Progenitor cell of endocrine pancreas (in vitro differentiated cells): ENCODE measurements around the gene CRYBA2. TPM values are rescaled to one million over a fixed set of nuclear protein-coding genes. Genes with fewer than 3 reads are reported as not detected.

Experiments used
- DNase-seq: peaks from one replicate; pipeline ENCODE4 v3.0.0; 2021; ENCODE audit warnings: low spot score; ENCODE audit not compliant: unreplicated experiment
- H3K27ac Mint-ChIP-seq: 2 replicates; pipeline ENCODE4 v1.8.0; 2021; ENCODE audit warnings: mild to moderate bottlenecking, moderate library complexity, mixed read lengths
- H3K27me3 Mint-ChIP-seq: 2 replicates; pipeline ENCODE4 v1.8.0; 2021; ENCODE audit warnings: mixed read lengths
- H3K36me3 Mint-ChIP-seq: 2 replicates; pipeline ENCODE4 v1.8.0; 2022; ENCODE audit warnings: mixed read lengths; ENCODE audit not compliant: insufficient read depth
- H3K4me1 Mint-ChIP-seq: 2 replicates; pipeline ENCODE4 v1.8.0; 2021; ENCODE audit warnings: low read depth, mixed read lengths
- H3K4me3 Mint-ChIP-seq: 2 replicates; pipeline ENCODE4 v1.8.0; 2021; ENCODE audit warnings: low read depth, mild to moderate bottlenecking, moderate library complexity, mixed read lengths
- H3K9me3 Mint-ChIP-seq: 2 replicates; pipeline ENCODE4 v1.8.0; 2021; ENCODE audit warnings: low read depth, mixed read lengths
- microRNA-seq: library from miRNA; unstranded; fragments of <30 nt; microRNA quantifications from one replicate; pipeline ENCODE4 v1.1.0, GENCODE V29; 2020; ENCODE audit warnings: borderline number of aligned reads; ENCODE audit not compliant: unreplicated experiment
- total RNA-seq: library from RNA; stranded (reverse); gene quantifications from 2 replicates; pipeline ENCODE4 v1.2.1, GENCODE V29; 2021
- TF ChIP-seq, protein P1 (sequence below): fragments of 200-600 bp; sonication (generic); IDR thresholded peaks from one replicate; pipeline ENCODE4 v1.5.0; 2021; ENCODE audit warnings: antibody characterized with exemption, mild to moderate bottlenecking; ENCODE audit not compliant: unreplicated experiment

CRYBA2 gene
- total RNA-seq, 1 donor from 2014 or later: 30.1 TPM

DNA sequence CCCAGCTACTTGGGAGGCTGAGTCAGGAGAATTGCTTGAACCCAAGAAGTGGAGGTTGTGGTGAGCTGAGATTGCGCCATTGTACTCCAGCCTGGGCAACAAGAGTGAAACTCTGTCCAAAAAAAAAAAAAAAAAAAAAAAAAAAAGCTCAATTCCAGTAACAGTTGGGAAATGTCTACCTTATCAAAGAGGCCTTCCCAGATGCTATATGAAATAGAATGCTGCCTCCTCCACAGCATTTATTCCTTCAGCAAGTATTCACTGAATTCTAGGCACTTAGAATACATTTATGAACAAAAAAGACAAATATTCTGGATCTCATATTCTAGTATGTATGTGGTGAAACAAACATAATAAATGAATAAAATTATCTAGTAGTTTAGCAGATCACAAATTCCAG lies 46.6 kb downstream of the CRYBA2 start:
- peaks cover 33% of the 10 kb centered on the region for H3K27me3 Mint-ChIP-seq
- H3K9me3 Mint-ChIP-seq: peaks cover under 1% of the 10 kb centered on the region
- no peaks in the 10 kb centered on the region for H3K36me3 Mint-ChIP-seq
- H3K4me3 Mint-ChIP-seq: no peak overlapping the region
- H3K4me1 Mint-ChIP-seq: peaks cover 6% of the 10 kb centered on the region
- TF ChIP-seq, protein P1, sequence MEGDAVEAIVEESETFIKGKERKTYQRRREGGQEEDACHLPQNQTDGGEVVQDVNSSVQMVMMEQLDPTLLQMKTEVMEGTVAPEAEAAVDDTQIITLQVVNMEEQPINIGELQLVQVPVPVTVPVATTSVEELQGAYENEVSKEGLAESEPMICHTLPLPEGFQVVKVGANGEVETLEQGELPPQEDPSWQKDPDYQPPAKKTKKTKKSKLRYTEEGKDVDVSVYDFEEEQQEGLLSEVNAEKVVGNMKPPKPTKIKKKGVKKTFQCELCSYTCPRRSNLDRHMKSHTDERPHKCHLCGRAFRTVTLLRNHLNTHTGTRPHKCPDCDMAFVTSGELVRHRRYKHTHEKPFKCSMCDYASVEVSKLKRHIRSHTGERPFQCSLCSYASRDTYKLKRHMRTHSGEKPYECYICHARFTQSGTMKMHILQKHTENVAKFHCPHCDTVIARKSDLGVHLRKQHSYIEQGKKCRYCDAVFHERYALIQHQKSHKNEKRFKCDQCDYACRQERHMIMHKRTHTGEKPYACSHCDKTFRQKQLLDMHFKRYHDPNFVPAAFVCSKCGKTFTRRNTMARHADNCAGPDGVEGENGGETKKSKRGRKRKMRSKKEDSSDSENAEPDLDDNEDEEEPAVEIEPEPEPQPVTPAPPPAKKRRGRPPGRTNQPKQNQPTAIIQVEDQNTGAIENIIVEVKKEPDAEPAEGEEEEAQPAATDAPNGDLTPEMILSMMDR: no peak
- DNase-seq: no peak
- no peak overlapping the region for H3K27ac Mint-ChIP-seq

DNA sequence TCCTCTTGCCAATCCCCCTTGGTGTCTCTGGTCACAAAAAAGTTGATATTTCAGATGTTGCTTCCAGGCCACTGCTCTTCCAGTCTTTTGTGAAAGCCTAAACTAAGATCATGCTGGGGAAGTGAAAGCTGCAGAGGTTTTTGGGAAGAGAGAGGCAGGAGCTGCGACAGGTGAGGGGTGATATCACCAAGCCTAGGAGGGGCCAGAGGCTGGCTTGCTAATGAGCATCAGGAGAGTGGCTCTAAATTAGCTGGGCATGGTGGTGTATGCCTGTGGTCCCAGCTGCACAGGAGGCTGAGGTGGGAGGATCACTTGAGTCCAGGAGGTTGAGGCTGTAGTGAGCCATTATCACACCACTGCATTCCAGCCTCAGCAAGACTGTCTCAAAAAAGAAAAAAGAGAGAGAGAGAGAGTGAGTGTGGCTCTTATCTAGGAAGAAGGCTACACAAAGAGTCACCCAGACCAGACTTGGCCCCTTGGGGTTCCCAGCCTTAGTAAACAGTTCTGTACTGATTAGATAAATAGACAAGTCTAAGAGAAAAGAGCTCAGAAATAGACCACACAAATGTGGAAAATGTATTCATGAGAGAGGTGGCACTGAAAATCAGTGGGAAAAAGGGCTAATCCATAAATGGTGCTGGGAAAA lies 48.3 kb downstream of the CRYBA2 start:
- Mint-ChIP-seq H3K4me1 (peaks cover 3% of the 10 kb centered on the region), H3K27ac (no peak overlapping the region), H3K4me3 (no peak overlapping the region), H3K9me3 (peaks cover 3% of the 10 kb centered on the region), H3K36me3 (no peaks in the 10 kb centered on the region), H3K27me3 (peaks cover 36% of the 10 kb centered on the region)
- no peak for DNase-seq
- TF ChIP-seq, protein P1: no peak

Small RNA genes lying within 50 kb of the gene (microRNA-seq; reads per million reads assigned to microRNA genes)
- gene MIR375: 101,919 reads per million, percentile 100 among the genes with 10 or more reads in this experiment

Other genes with a start within 250 kb of the CRYBA2 start
- gene CYP27A1, start 211.3 kb downstream of the CRYBA2 start, total RNA-seq: 15.1 and 16.4 TPM in 2 replicates
- gene PRKAG3, start 161.6 kb downstream of the CRYBA2 start, total RNA-seq: not detected in 2 replicates
- gene WNT6, start 133.6 kb downstream of the CRYBA2 start, total RNA-seq: 0.72 and 1.5 TPM in 2 replicates
- not detected in 2 replicates for gene WNT10A, start 112.6 kb downstream of the CRYBA2 start, total RNA-seq
- 5.1 and 6.2 TPM in 2 replicates for gene CDK5R2, start 33.8 kb downstream of the CRYBA2 start, total RNA-seq
- gene FEV, start 8.2 kb downstream of the CRYBA2 start, total RNA-seq: 13.5 and 15.6 TPM in 2 replicates
- 0.65 and 0.67 TPM in 2 replicates for gene CFAP65, start 48.1 kb upstream of the CRYBA2 start, total RNA-seq
- 17.3 and 24.1 TPM in 2 replicates for gene IHH, start 67.5 kb upstream of the CRYBA2 start, total RNA-seq
- gene NHEJ1, start 167.4 kb upstream of the CRYBA2 start, total RNA-seq: 15.4 and 17.7 TPM in 2 replicates
- gene SLC23A3, start 176.6 kb upstream of the CRYBA2 start, total RNA-seq: 1.7 and 2.8 TPM in 2 replicates
- 38.9 and 40.8 TPM in 2 replicates for gene CNPPD1, start 183.5 kb upstream of the CRYBA2 start, total RNA-seq
- 77.0 and 77.4 TPM in 2 replicates for gene RETREG2, start 184.9 kb upstream of the CRYBA2 start, total RNA-seq
- gene ZFAND2B, start 213.4 kb upstream of the CRYBA2 start, total RNA-seq: 29.3 and 29.6 TPM in 2 replicates
- 26.7 and 29.9 TPM in 2 replicates for gene ABCB6, start 225.5 kb upstream of the CRYBA2 start, total RNA-seq
- 40.6 and 43.6 TPM in 2 replicates for gene ATG9A, start 236.2 kb upstream of the CRYBA2 start, total RNA-seq
- gene ANKZF1, start 236.4 kb upstream of the CRYBA2 start, total RNA-seq: 64.3 and 66.7 TPM in 2 replicates